Tibial nerve (tissue), 4 donors: ENCODE measurements around the gene ITGAE. TPM values are rescaled to one million over a fixed set of nuclear protein-coding genes. Genes with fewer than 3 reads are reported as not detected.

ENCODE experiments used
- DNase-seq, 2 donors: peaks; one replicate each; pipeline ENCODE4 v3.0.0-alpha.2; 2019; ENCODE audit warnings: low spot score in 2 of 2
- H3K27ac ChIP-seq, 4 donors: fragments of 200-600 bp; sonication (generic) in 3 of 4; one replicate each; pipeline ENCODE4 v1.5.1; 2017 to 2019; ENCODE audit warnings: mild to moderate bottlenecking in 1 of 4
- H3K27me3 ChIP-seq, 2 donors: fragments of 200-600 bp; sonication (generic) in 1 of 2; one replicate each; pipeline versions ENCODE4 v1.5.1 to v1.6.0; 2017 to 2019
- H3K36me3 ChIP-seq, 3 donors: fragments of 200-600 bp; sonication (generic); one replicate each; pipeline ENCODE4 v1.5.1; 2018 to 2019
- H3K4me1 ChIP-seq, 4 donors: fragments of 200-600 bp; sonication (generic) in 3 of 4; one replicate each; pipeline ENCODE4 v1.5.1; 2017 to 2019
- H3K4me3 ChIP-seq, 4 donors: fragments of 200-600 bp; sonication (generic) in 3 of 4; one replicate each; pipeline ENCODE4 v1.5.1; 2017 to 2019; ENCODE audit warnings: mild to moderate bottlenecking in 1 of 4, moderate library complexity in 1 of 4
- H3K9me3 ChIP-seq, 4 donors: fragments of 200-600 bp; sonication (generic) in 3 of 4; one replicate each; pipeline ENCODE4 v1.5.1; 2017 to 2019
- EP300 ChIP-seq, 2 donors: sonication (generic); formaldehyde crosslinking; IDR thresholded peaks; one replicate each; pipeline ENCODE4 v1.6.1; 2017; ENCODE audit warnings: antibody characterized with exemption in 2 of 2, mild to moderate bottlenecking in 1 of 2
- POLR2A ChIP-seq, 2 donors: fragments of 450-650 bp; IDR thresholded peaks; one replicate each; pipeline ENCODE4 v1.6.1; 2017; ENCODE audit warnings: antibody characterized with exemption in 2 of 2, mild to moderate bottlenecking in 2 of 2, moderate library complexity in 2 of 2
- WGBS, 2 donors: methylation state at CpG; one replicate each; pipeline ENCODE4 v1.1.5; 2018; 5-methylcytosine and 5-hydroxymethylcytosine counted together
- total RNA-seq, 4 donors: library from RNA; depleted of rRNA; stranded (reverse); fragments of >200 nt; gene quantifications; one replicate each; pipeline ENCODE4 v1.1.0, GENCODE V29; 2016
- TF ChIP-seq, protein P1 (sequence below), 5 experiments: fragments of 200-600 bp in 3 of 5; fragments of 450-650 bp in 2 of 5; sonication (generic) in 3 of 5; IDR thresholded peaks; one replicate each; pipeline ENCODE4 v1.5.1; 2016 to 2019; ENCODE audit warnings: antibody characterized with exemption in 5 of 5, mild to moderate bottlenecking in 3 of 5, moderate library complexity in 2 of 5

ITGAE gene
- total RNA-seq, 4 donors from 2014 or later: 11.1 to 17.5 (median 13.4) TPM

DNA sequence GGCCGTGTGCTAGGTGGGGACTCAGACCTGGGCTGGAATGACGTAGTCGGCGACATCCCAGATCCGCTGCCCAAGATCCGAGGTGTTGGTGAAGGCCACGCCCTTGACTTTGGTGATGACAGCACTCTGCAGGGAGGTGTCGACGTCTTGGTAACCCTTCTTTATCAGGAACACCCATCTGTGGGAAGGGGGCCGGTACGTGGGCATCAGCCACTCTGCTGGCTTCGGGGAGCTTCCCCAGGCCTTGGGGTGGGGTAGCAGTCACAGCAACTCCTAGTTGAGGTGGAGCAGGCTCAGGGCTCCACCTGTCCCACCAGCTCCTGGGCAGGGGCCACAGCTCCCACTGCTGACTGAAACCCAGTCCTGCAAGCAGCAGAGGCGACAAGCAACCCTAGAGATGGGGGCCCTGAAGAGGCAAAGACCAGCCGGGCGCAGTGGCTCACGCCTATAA, 109.3 kb downstream of the ITGAE start:
- Histone ChIP-seq H3K27ac (no peak overlapping the region), H3K4me3 (no peak overlapping the region), H3K4me1 (peaks cover 0 to 28% (median 0%) of the 10 kb centered on the region in 4 donors), H3K36me3 (no peaks in the 10 kb centered on the region), H3K27me3 (peaks cover 0 to 76% of the 10 kb centered on the region in 2 donors), H3K9me3 (no peaks in the 10 kb centered on the region)
- no peak for TF ChIP-seq EP300 (IDR thresholded peaks at IDR 0.05)
- TF ChIP-seq POLR2A (IDR thresholded peaks at IDR 0.05): no peak
- WGBS, 2 donors: 78 to 86% methylated on average over 11 to 16 of the region's 16 CpGs
- no peak for DNase-seq

DNA sequence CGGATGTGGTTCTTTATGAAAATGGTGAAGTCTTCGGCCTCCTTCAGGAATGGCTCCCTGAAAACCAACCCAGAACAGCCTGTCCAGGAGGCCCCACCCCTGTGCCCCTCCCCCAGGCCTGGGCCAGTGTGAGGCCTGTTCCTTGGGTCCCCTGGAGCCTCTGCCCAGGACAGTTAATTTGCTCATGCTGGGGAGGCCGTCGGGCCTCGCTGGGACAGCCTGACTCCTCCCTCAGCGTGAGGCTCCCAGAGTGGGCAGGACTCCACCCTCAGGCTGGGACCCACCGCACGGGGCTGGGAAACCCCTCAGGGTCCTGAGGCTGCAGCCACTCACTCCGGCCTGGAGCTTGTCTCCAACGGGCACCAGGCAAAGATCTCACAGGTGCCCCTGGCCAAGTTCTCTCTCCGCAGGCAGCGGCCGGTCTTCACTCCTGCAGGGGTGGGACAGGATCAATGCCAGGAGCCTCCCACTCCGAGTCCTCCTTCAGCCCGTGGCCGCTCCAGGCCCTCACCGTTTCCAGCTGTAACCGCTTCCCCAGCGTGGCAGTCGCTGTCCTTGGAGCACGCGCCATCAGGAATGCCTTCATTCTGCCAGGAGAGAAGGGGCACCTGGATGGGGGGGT, 110.8 kb downstream of the ITGAE start:
- Histone ChIP-seq H3K4me3 (no peak overlapping the region), H3K27me3 (peaks cover 0 to 66% of the 10 kb centered on the region in 2 donors), H3K9me3 (no peaks in the 10 kb centered on the region), H3K36me3 (no peaks in the 10 kb centered on the region), H3K4me1 (peaks cover 0 to 16% (median 0%) of the 10 kb centered on the region in 4 donors), H3K27ac (no peak overlapping the region)
- TF ChIP-seq, protein P1, sequence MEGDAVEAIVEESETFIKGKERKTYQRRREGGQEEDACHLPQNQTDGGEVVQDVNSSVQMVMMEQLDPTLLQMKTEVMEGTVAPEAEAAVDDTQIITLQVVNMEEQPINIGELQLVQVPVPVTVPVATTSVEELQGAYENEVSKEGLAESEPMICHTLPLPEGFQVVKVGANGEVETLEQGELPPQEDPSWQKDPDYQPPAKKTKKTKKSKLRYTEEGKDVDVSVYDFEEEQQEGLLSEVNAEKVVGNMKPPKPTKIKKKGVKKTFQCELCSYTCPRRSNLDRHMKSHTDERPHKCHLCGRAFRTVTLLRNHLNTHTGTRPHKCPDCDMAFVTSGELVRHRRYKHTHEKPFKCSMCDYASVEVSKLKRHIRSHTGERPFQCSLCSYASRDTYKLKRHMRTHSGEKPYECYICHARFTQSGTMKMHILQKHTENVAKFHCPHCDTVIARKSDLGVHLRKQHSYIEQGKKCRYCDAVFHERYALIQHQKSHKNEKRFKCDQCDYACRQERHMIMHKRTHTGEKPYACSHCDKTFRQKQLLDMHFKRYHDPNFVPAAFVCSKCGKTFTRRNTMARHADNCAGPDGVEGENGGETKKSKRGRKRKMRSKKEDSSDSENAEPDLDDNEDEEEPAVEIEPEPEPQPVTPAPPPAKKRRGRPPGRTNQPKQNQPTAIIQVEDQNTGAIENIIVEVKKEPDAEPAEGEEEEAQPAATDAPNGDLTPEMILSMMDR (IDR thresholded peaks at IDR 0.05): no peak
- TF ChIP-seq POLR2A (IDR thresholded peaks at IDR 0.05): no peak
- TF ChIP-seq EP300 (IDR thresholded peaks at IDR 0.05): no peak
- WGBS, 2 donors: 63 to 69% methylated on average over 21 to 22 of the region's 22 CpGs
- no peak for DNase-seq

DNA sequence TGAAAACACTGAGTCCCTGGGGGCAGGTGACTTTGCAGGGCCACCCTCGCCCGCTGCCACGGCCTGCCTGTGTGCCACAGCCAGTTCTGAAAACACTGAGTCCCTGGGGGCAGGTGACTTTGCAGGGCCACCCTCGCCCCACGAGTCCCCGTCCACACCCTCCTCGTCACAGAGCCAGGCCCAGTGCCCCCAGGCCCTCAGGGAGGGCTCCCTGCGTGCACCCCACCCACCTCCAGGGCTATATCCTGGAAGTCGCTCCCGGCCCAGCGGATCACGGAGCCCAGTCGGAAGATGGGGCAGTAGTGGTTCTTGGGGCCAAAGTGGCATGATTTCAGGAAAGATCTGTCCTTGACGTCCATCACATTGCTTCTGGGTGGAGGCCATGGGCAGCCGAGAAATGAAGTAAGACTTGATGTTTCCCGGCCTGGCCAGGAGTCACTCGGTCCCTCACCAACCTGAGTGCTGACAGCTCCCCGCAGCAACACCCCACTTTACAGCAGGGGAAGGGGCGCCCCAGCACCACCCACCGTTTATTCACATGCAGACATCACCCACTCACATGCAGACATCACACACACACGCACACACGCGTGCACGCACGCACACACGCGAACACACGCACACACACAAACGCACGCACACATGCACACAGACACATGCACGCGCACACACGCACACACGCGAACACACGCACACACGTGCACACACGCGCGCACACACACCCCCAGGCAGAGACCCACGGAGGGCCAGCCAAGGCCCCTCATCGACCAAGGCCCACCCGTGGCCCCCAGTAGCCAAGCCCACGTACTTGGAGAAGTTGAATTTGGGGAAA, 111.5 kb downstream of the ITGAE start:
- H3K9me3 ChIP-seq: no peaks in the 10 kb centered on the region
- no peak overlapping the region for H3K27ac ChIP-seq
- H3K27me3 ChIP-seq: peaks cover 0 to 66% of the 10 kb centered on the region in 2 donors
- no peak overlapping the region for H3K4me3 ChIP-seq
- TF ChIP-seq POLR2A (IDR thresholded peaks at IDR 0.05) (no peak), EP300 (IDR thresholded peaks at IDR 0.05) (no peak)
- TF ChIP-seq, protein P1 (IDR thresholded peaks at IDR 0.05): no peak
- H3K4me1 ChIP-seq: peaks cover 0 to 10% (median 0%) of the 10 kb centered on the region in 4 donors
- 83 to 85% methylated on average over 36 to 38 of the region's 44 CpGs for WGBS, 2 donors
- no peaks in the 10 kb centered on the region for H3K36me3 ChIP-seq
- DNase-seq: no peak

DNA sequence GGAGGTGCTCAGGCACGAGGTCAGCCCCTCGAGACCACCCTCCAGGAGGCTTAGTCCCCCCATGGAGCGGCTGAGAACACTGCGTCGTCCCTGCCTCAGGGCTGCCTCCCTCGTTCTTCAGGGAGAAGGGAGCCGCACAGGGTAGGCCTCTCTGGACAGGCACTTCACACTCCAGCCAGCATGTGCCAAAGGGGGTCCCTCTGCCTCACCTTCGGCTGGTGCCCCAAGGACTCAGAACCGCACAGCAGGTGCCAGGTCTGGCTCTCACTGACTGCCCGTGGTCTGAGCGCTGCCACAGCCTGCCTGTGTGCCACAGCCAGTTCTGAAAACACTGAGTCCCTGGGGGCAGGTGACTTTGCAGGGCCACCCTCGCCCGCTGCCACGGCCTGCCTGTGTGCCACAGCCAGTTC, 112.1 kb downstream of the ITGAE start:
- WGBS, 2 donors: 33 to 82% methylated on average over 1 to 5 of the region's 14 CpGs
- TF ChIP-seq, protein P1 (IDR thresholded peaks at IDR 0.05): no peak
- no peak for TF ChIP-seq EP300 (IDR thresholded peaks at IDR 0.05)
- no peak for TF ChIP-seq POLR2A (IDR thresholded peaks at IDR 0.05)
- H3K4me1 ChIP-seq: peaks cover 0 to 10% (median 0%) of the 10 kb centered on the region in 4 donors
- no peak overlapping the region for H3K4me3 ChIP-seq
- H3K27me3 ChIP-seq: peaks cover 0 to 66% of the 10 kb centered on the region in 2 donors
- H3K36me3 ChIP-seq: no peaks in the 10 kb centered on the region
- no peak overlapping the region for H3K27ac ChIP-seq
- no peaks in the 10 kb centered on the region for H3K9me3 ChIP-seq
- no peak for DNase-seq

DNA sequence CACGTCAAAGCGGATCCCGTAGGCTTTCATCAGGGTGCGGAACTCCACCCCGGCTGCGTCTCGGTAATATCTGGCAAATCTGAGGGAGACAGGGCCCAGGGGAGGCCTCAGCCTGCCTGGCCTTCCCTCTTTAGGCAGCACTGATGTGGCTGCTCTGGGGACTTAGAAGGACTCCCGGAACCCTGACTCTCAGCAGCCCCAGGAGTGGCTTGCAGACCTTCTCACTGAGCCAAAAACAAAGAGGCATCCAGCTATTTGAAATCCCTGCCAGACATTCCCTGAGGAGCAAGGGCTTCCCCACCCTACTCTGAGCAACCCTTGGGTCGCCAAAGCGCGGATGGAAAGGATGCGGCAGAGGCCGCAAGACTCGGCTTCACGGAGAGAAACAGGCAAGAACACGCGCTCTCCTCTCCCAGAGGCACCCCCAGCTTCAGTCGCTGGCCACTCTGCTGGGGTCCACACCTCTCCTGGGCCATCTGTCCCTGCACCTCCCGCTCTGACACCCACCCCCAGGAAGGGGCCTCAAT, 112.9 kb downstream of the ITGAE start:
- no peak overlapping the region for H3K27ac ChIP-seq
- peaks cover 0 to 10% (median 0%) of the 10 kb centered on the region in 4 donors for H3K4me1 ChIP-seq
- TF ChIP-seq, protein P1 (IDR thresholded peaks at IDR 0.05): no peak
- TF ChIP-seq EP300 (IDR thresholded peaks at IDR 0.05) (no peak), POLR2A (IDR thresholded peaks at IDR 0.05) (no peak)
- no peak for DNase-seq
- WGBS, 2 donors: 28 to 47% methylated on average over 13 to 15 of the region's 19 CpGs
- H3K4me3 ChIP-seq: no peak overlapping the region
- no peaks in the 10 kb centered on the region for H3K9me3 ChIP-seq
- H3K36me3 ChIP-seq: no peaks in the 10 kb centered on the region
- peaks cover 0 to 61% of the 10 kb centered on the region in 2 donors for H3K27me3 ChIP-seq
